HG02623 (cell line): ENCODE data around the gene TRAPPC10.
"Not testable (repeated sequence)": the region's sequence is repeated elsewhere in the genome, so short reads cannot be mapped to it uniquely, and the experiment has no call there.

Experiments used
- ATAC-seq: cut with Tn5 transposase; IDR thresholded peaks from one replicate; pipeline ENCODE4 v1.9.1; 2021; ENCODE audit warnings: moderate library complexity; ENCODE audit not compliant: unreplicated experiment

TRAPPC10 gene

GRCh38 chr21:44140552-44140932 is 128.4 kb downstream of the TRAPPC10 start:
- not testable (repeated sequence) for ATAC-seq

GRCh38 chr21:44142470-44142869 is 130.4 kb downstream of the TRAPPC10 start:
- not testable (repeated sequence) for ATAC-seq

- ATAC-seq, result not testable (repeated sequence)
These were observed 131.3 kb downstream of the TRAPPC10 start for GRCh38 chr21:44143380-44143779.

GRCh38 chr21:44143996-44144395 is 131.9 kb downstream of the TRAPPC10 start:
- ATAC-seq, result not testable (repeated sequence)

GRCh38 chr21:44144784-44145602 is 132.9 kb downstream of the TRAPPC10 start:
- ATAC-seq, result not testable (repeated sequence)

- ATAC-seq, result not testable (repeated sequence)
These were observed 133.5 kb downstream of the TRAPPC10 start for GRCh38 chr21:44145616-44146015.

GRCh38 chr21:44147108-44147507 is 135.0 kb downstream of the TRAPPC10 start:
- not testable (repeated sequence) for ATAC-seq

- not testable (repeated sequence) for ATAC-seq
These were observed 138.1 kb downstream of the TRAPPC10 start for GRCh38 chr21:44150255-44150654.

GRCh38 chr21:44153214-44153888 is 141.2 kb downstream of the TRAPPC10 start:
- not testable (repeated sequence) for ATAC-seq

- not testable (repeated sequence) for ATAC-seq
These were observed 141.8 kb downstream of the TRAPPC10 start for GRCh38 chr21:44153889-44154228.

GRCh38 chr21:44154816-44155230 is 142.7 kb downstream of the TRAPPC10 start:
- ATAC-seq, result not testable (repeated sequence)

GRCh38 chr21:44155231-44155993 is 143.3 kb downstream of the TRAPPC10 start:
- peak; percentile 32 for ATAC-seq

GRCh38 chr21:44155994-44156380 is 143.9 kb downstream of the TRAPPC10 start:
- not testable (repeated sequence) for ATAC-seq
